SJSA1 (cell line): Measurements from ENCODE around the gene LAMA1. TPM values are rescaled to one million over a fixed set of nuclear protein-coding genes. Genes with fewer than 3 reads are reported as not detected.

Experiments used
- DNase-seq, 2 experiments: peaks; one replicate each; pipeline ENCODE4 v3.0.0-alpha.2; 2015 to 2020; ENCODE audit warnings: low spot score in 2 of 2, low read depth in 1 of 2
- H3K27ac ChIP-seq: fragments of 250-450 bp; sonication (Bioruptor Pico); 2 replicates; pipeline ENCODE4 v1.5.1; 2020; ENCODE audit warnings: mild to moderate bottlenecking, moderate library complexity
- H3K27me3 ChIP-seq: fragments of 250-450 bp; sonication (Bioruptor Pico); replicated peaks from 2 replicates; pipeline ENCODE4 v1.5.1; 2020; ENCODE audit warnings: mild to moderate bottlenecking, moderate library complexity
- H3K36me3 ChIP-seq: fragments of 250-450 bp; sonication (Bioruptor Pico); 2 replicates; pipeline ENCODE4 v1.5.1; 2020; ENCODE audit warnings: mild to moderate bottlenecking
- H3K4me1 ChIP-seq: fragments of 250-450 bp; sonication (Bioruptor Pico); replicated peaks from 2 replicates; pipeline ENCODE4 v1.6.1; 2021; ENCODE audit warnings: mild to moderate bottlenecking
- H3K4me3 ChIP-seq: fragments of 250-450 bp; sonication (Bioruptor Pico); 2 replicates; pipeline ENCODE4 v1.5.1; 2020; ENCODE audit warnings: mild to moderate bottlenecking
- H3K9me3 ChIP-seq: fragments of 250-450 bp; sonication (Bioruptor Pico); replicated peaks from 2 replicates; pipeline ENCODE4 v1.5.1; 2020; ENCODE audit warnings: mild to moderate bottlenecking
- total RNA-seq: library from RNA; depleted of rRNA; stranded (reverse); fragments of >200 nt; shearing (Covaris generic); gene quantifications from 2 replicates; pipeline ENCODE4 v1.2.3, GENCODE V29; 2014

LAMA1 gene
- total RNA-seq, 1 experiment from 2014 or later = 6.4 TPM

- no peak overlapping the region for H3K27ac ChIP-seq
- H3K4me1 ChIP-seq = no peaks in the 10 kb centered on the region
- no peak for DNase-seq
- H3K36me3 ChIP-seq = no peaks in the 10 kb centered on the region
- H3K4me3 ChIP-seq = no peak overlapping the region
- H3K9me3 ChIP-seq = no peaks in the 10 kb centered on the region
- H3K27me3 ChIP-seq = no peaks in the 10 kb centered on the region
These were observed 137.2 kb downstream of the LAMA1 start for GRCh38 chr18:6980363-6980762.

GRCh38 chr18:6979954-6980353 is 137.6 kb downstream of the LAMA1 start:
- Histone ChIP-seq H3K27ac (no peak overlapping the region), H3K36me3 (no peaks in the 10 kb centered on the region), H3K4me1 (no peaks in the 10 kb centered on the region), H3K4me3 (no peak overlapping the region), H3K9me3 (no peaks in the 10 kb centered on the region), H3K27me3 (no peaks in the 10 kb centered on the region)
- DNase-seq = no peak

DNA sequence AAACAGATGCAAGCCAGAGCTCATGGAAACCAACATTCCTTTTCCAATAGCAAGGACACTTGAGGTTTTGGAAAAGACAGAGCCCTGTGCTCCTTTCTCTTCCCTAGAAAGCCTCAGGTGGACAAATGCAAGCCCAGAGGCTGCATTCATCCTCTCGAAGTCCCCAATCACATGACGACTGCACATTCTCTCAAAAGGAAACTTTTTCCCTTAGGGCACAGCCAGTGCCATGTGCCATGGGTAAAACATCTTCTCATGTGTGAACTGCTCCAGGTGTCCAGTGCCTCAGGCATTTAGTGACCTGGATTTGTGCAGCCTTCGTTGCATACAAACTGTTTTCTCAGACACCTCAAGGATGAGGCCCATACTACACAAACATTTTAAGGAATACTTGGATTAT is 140.7 kb downstream of the LAMA1 start:
- no peak for DNase-seq

DNA sequence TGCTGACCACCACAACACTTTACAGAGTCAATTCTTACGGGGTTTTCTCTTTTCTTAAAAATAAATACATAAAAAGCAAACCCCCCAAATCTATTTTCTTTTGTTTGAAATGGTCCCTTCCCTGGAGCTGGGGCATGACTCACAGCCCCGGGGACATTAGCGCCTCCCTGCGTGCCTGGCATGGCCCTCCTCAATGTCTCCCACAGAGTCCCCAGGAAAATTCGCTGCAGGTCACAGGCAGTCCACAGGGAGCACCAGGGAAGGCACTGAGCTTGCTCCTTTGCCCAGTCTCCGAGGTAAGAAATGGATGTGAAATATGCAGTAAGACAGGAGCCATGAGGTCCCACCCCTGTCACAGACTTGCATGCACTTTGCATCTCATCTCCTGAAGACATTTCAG is 142.5 kb downstream of the LAMA1 start:
- Histone ChIP-seq H3K36me3 (no peaks in the 10 kb centered on the region), H3K27ac (no peak overlapping the region), H3K4me3 (no peak overlapping the region), H3K4me1 (no peaks in the 10 kb centered on the region), H3K9me3 (no peaks in the 10 kb centered on the region), H3K27me3 (no peaks in the 10 kb centered on the region)
- DNase-seq = no peak

More for the DNA sequence above, 140.7 kb downstream of the LAMA1 start:
- Histone ChIP-seq H3K27ac (no peak overlapping the region), H3K9me3 (no peaks in the 10 kb centered on the region), H3K36me3 (no peaks in the 10 kb centered on the region), H3K4me3 (no peak overlapping the region), H3K4me1 (no peaks in the 10 kb centered on the region), H3K27me3 (no peaks in the 10 kb centered on the region)

- Histone ChIP-seq H3K27ac (no peak overlapping the region), H3K9me3 (no peaks in the 10 kb centered on the region), H3K4me3 (no peak overlapping the region), H3K36me3 (no peaks in the 10 kb centered on the region), H3K27me3 (no peaks in the 10 kb centered on the region), H3K4me1 (no peaks in the 10 kb centered on the region)
- DNase-seq = no peak
These were observed 145.6 kb downstream of the LAMA1 start for GRCh38 chr18:6971823-6972478.

GRCh38 chr18:6963452-6964097 is 154.0 kb downstream of the LAMA1 start:
- Histone ChIP-seq H3K36me3 (no peaks in the 10 kb centered on the region), H3K27ac (no peak overlapping the region), H3K4me1 (no peaks in the 10 kb centered on the region), H3K9me3 (no peaks in the 10 kb centered on the region), H3K4me3 (no peak overlapping the region), H3K27me3 (no peaks in the 10 kb centered on the region)
- no peak for DNase-seq

DNA sequence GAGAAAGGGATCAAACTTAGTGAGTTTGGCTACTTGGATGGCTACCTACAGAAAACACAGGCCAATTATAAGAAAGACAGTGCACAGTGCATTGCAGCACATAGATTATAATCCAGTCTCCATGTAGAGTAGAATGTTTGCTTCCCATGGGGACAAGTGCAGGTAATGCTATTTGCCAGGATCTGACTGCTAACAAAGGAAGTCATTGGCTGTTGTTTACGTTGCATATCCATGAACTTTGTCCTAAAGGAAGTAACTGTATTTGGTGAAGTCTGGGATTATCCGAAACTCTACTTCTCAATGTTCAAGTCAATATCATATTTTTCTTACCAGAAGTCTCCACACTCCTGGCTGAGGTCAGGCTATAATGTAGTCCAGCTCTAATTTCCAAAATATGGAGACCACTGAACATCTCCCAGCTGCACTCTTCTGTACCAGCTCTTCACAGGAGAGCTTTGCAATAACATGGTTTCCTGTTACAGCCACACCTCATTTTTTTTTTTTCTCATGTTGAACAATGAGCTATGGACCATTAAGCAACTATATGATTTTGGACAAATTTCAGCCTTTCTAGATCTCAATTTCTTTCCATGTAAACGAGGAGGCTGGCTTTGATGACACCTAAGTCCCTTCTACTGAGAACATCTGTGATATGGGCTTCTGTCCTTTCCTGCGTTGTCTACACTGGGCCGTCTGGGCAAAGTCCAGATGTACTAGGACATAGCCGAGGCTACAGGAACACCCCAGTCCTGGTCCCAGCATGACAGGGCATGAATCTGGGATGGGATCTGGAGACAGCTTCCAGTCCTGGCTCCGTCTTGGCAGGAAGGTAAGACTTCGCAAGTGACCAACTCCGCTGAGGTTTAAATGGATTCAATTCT is 154.8 kb downstream of the LAMA1 start:
- H3K4me3 ChIP-seq = no peak overlapping the region
- no peak overlapping the region for H3K27ac ChIP-seq
- DNase-seq = no peak
- no peaks in the 10 kb centered on the region for H3K27me3 ChIP-seq
- H3K36me3 ChIP-seq = no peaks in the 10 kb centered on the region
- no peaks in the 10 kb centered on the region for H3K4me1 ChIP-seq
- H3K9me3 ChIP-seq = no peaks in the 10 kb centered on the region

DNA sequence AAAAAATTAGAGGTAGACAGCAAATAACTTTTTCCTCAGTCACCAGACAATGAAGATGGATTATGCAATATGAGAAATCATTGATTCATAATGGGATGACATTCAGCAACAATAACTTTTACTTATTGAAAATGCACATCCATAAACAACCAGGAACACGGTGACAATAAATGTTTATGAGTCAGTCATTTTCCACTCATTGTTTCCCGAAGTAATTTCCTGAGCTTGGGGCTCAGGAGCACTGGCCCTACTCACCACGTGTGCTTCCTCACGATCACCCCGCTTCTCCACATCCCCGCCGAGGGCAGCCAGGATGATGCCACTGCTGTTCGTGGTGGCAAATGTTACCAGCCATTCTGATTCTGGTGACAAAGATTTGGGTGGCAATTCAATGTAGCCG is 156.3 kb downstream of the LAMA1 start:
- no peak overlapping the region for H3K4me3 ChIP-seq
- no peaks in the 10 kb centered on the region for H3K4me1 ChIP-seq
- H3K27me3 ChIP-seq = no peaks in the 10 kb centered on the region
- H3K9me3 ChIP-seq = no peaks in the 10 kb centered on the region
- H3K36me3 ChIP-seq = no peaks in the 10 kb centered on the region
- DNase-seq = no peak
- no peak overlapping the region for H3K27ac ChIP-seq

DNA sequence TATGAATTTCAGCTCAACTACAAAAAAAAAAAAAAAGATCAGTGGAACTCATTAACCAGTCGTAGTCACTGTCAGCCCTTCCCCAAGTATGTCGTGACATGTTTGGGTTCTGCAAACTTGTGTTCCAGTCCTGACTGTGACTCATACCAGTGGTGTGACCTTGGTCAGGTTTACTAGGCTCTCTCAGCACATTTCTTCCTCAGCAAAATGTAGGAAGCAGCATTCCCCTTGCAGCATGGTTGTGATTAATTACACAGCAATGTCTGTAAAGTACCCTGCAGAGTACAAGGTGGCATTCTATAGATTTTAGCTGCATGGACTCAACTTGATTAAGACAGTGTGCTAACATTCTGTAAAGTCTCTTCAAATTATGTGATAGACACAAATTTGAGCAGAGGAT is 156.9 kb downstream of the LAMA1 start:
- Histone ChIP-seq H3K9me3 (no peaks in the 10 kb centered on the region), H3K27me3 (no peaks in the 10 kb centered on the region), H3K36me3 (no peaks in the 10 kb centered on the region), H3K27ac (no peak overlapping the region), H3K4me3 (no peak overlapping the region), H3K4me1 (no peaks in the 10 kb centered on the region)
- no peak for DNase-seq

DNA sequence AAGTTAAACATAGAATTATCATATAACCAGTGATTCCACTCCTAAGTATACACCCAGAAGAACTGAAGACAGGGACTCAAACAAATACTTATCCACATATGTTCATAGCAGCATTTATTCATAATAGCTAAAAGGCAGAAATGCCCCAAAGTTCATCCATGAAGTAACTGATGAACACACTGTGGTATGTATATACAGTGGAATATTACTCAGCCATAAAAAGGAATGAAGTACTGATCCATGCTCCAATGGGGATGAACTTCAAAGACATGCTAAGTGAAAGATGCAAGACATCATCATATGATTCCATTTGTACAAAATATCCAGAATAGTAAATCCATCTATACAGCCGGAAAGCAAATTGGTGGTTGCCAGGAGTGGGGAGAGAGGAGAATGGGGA is 157.5 kb downstream of the LAMA1 start:
- Histone ChIP-seq H3K27me3 (no peaks in the 10 kb centered on the region), H3K4me3 (no peak overlapping the region), H3K4me1 (no peaks in the 10 kb centered on the region), H3K36me3 (no peaks in the 10 kb centered on the region), H3K9me3 (no peaks in the 10 kb centered on the region), H3K27ac (no peak overlapping the region)
- DNase-seq = no peak

GRCh38 chr18:6959110-6959509 is 158.5 kb downstream of the LAMA1 start:
- Histone ChIP-seq H3K27me3 (no peaks in the 10 kb centered on the region), H3K9me3 (no peaks in the 10 kb centered on the region), H3K4me1 (no peaks in the 10 kb centered on the region), H3K36me3 (no peaks in the 10 kb centered on the region), H3K4me3 (no peak overlapping the region), H3K27ac (no peak overlapping the region)
- DNase-seq = no peak

GRCh38 chr18:6956999-6957398 is 160.6 kb downstream of the LAMA1 start:
- no peaks in the 10 kb centered on the region for H3K27me3 ChIP-seq
- no peak for DNase-seq
- H3K4me1 ChIP-seq = no peaks in the 10 kb centered on the region
- H3K9me3 ChIP-seq = no peaks in the 10 kb centered on the region
- H3K36me3 ChIP-seq = no peaks in the 10 kb centered on the region
- H3K4me3 ChIP-seq = no peak overlapping the region
- H3K27ac ChIP-seq = no peak overlapping the region

DNA sequence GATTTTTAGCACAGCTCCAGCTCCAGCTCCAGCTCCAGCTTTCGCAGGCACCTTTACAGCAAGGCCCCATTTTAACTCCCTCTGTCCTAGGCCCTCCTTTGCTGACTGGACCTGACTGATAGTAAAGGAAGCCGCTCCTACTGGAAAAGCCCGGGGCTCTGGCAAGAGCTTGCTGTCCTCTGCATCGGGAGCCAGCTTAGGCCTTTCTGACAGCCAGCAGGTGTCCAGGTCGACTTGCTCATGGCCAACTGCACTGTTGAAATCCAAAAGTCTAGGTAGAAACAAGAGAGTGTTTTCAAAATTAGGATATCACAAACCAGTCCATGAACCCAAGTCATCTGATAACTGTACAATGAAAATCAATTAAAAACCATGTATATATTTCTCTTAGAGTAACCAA is 161.1 kb downstream of the LAMA1 start:
- no peak for DNase-seq
- H3K4me1 ChIP-seq = no peaks in the 10 kb centered on the region
- H3K27ac ChIP-seq = no peak overlapping the region

DNA sequence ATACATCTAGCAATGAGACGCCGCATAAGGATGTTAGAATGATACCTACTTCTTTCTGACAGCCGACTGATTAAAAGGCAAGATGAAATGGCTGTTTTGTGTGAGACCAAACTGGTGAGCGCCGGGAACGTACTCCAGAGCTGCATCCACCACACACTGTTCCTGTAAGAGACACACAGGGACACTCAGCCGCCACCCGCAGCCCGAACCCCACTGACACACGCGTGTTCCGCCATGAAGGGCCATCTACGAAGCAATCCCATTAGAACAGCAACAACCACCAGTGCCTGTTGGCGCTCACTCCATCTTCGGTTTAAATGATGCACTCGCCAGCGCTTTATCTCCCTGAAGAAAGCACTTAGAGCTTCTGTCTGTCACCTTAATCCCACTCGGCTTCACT is 162.3 kb downstream of the LAMA1 start:
- Histone ChIP-seq H3K36me3 (no peaks in the 10 kb centered on the region), H3K27me3 (no peaks in the 10 kb centered on the region), H3K9me3 (no peaks in the 10 kb centered on the region), H3K4me1 (no peaks in the 10 kb centered on the region), H3K27ac (no peak overlapping the region), H3K4me3 (no peak overlapping the region)
- no peak for DNase-seq

More for the DNA sequence above, 161.1 kb downstream of the LAMA1 start:
- no peaks in the 10 kb centered on the region for H3K27me3 ChIP-seq
- H3K4me3 ChIP-seq = no peak overlapping the region
- no peaks in the 10 kb centered on the region for H3K9me3 ChIP-seq
- no peaks in the 10 kb centered on the region for H3K36me3 ChIP-seq
